ENCODE measurements around the gene NECTIN1. TPM values are rescaled to one million over a fixed set of nuclear protein-coding genes. Genes with fewer than 3 reads are reported as not detected.

NECTIN1 gene
- total RNA-seq, 1 donor from 2014 or later: 10.4 TPM

- Histone ChIP-seq H3K4me1 (no peaks in the 10 kb centered on the region), H3K4me3 (no peak overlapping the region), H3K36me3 (no peaks in the 10 kb centered on the region), H3K27ac (no peak overlapping the region), H3K9me3 (no peaks in the 10 kb centered on the region), H3K27me3 (no peaks in the 10 kb centered on the region)
- no peak for TF ChIP-seq CTCF (IDR thresholded peaks at IDR 0.05)
- DNase-seq (no peak), ATAC-seq (no peak)
- intact Hi-C loops (cut with DNase I): no loop called here
Observed at GRCh38 chr11:119625206-119625978, 103.6 kb downstream of the NECTIN1 start.

DNA sequence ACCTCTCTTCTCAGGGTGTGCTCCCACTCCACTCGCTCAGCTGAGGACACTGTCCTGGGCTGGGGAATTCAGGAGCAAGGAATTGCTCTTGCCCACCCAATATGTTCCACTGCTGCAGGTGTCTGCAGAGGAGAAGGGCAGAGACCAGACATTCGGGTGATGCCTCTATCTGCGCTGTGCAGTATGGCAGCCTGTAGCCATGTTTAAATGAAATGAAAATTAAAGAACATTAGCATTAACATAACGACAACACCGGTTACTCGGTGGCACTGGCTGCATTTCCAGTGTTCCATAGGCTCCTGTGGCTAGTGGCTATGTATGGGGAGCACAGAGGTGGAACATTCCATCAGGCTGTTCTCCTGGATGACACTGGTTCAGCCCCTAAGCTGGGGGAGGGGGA lies 104.4 kb downstream of the NECTIN1 start:
- DNase-seq (no peak), ATAC-seq (no peak)
- no peak for TF ChIP-seq CTCF (IDR thresholded peaks at IDR 0.05)
- no peaks in the 10 kb centered on the region for H3K9me3 ChIP-seq
- H3K4me1 ChIP-seq: no peaks in the 10 kb centered on the region
- intact Hi-C loops (cut with DNase I): no loop called here
- no peaks in the 10 kb centered on the region for H3K36me3 ChIP-seq
- no peak overlapping the region for H3K4me3 ChIP-seq
- H3K27me3 ChIP-seq: no peaks in the 10 kb centered on the region
- no peak overlapping the region for H3K27ac ChIP-seq

- DNase-seq: no peak
- Histone ChIP-seq H3K9me3 (no peaks in the 10 kb centered on the region), H3K4me1 (no peaks in the 10 kb centered on the region), H3K4me3 (no peak overlapping the region), H3K27ac (no peak overlapping the region), H3K36me3 (no peaks in the 10 kb centered on the region), H3K27me3 (no peaks in the 10 kb centered on the region)
- intact Hi-C loops (cut with DNase I): no loop called here
- TF ChIP-seq CTCF (IDR thresholded peaks at IDR 0.05): peak; percentile 65
- ATAC-seq: no peak
Observed at GRCh38 chr11:119624102-119624615, 104.8 kb downstream of the NECTIN1 start.

- Histone ChIP-seq H3K36me3 (no peaks in the 10 kb centered on the region), H3K27ac (no peak overlapping the region), H3K4me3 (no peak overlapping the region), H3K27me3 (no peaks in the 10 kb centered on the region), H3K9me3 (no peaks in the 10 kb centered on the region), H3K4me1 (no peaks in the 10 kb centered on the region)
- intact Hi-C loops (cut with DNase I): no loop called here
- DNase-seq (no peak), ATAC-seq (no peak)
- TF ChIP-seq CTCF (IDR thresholded peaks at IDR 0.05): no peak
Observed at GRCh38 chr11:119623682-119624081, 105.3 kb downstream of the NECTIN1 start.

DNA sequence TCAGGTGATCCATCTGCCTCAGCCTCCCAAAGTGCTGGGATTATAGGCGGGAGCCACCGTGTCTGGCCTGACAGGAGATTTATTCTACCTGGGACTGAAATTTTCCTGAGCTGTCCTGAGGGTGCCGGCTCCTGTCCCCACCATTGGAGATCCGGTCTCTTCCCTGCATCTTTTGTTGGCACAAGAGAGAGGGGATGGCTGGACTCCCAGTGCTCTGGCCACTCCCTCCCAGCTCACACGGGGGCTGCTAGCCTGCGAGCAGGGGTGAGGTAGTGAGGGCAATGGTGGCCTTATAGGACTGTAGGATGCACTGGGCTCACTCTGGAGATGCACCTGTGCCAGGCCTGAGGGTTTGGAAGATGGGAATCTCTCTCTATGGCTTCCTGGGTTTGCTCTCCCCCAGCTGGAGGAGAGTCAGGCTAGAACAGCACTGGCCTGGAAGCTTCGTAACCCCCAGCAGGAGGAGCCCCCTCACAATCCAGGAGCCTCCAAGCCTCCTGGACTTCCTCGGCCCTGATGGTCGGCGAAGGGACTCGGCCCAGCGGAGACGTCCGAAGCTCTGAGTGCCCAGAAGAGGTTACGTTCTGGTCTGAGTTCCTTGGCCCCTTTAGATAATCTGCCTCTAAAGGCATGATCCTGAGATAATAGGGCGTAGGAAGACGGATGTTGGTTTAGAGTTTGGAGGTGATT lies 106.4 kb downstream of the NECTIN1 start:
- Histone ChIP-seq H3K9me3 (no peaks in the 10 kb centered on the region), H3K27me3 (no peaks in the 10 kb centered on the region), H3K27ac (no peak overlapping the region), H3K4me1 (peaks cover 4% of the 10 kb centered on the region), H3K4me3 (no peak overlapping the region), H3K36me3 (no peaks in the 10 kb centered on the region)
- DNase-seq (no peak), ATAC-seq (no peak)
- no peak for TF ChIP-seq CTCF (IDR thresholded peaks at IDR 0.05)
- intact Hi-C loops (cut with DNase I): no loop called here
